CD14-positive monocyte (primary cell): ENCODE measurements around the gene HSPB9. TPM values are rescaled to one million over a fixed set of nuclear protein-coding genes. Genes with fewer than 3 reads are reported as not detected.

Experiments
- DNase-seq, 3 donors: peaks; one replicate each; pipeline ENCODE4 v3.0.0-alpha.2; 2011 to 2022
- H2AFZ ChIP-seq: 2 replicates; pipeline ENCODE4 v1.6.0; 2012; ENCODE audit warnings: mild to moderate bottlenecking, low read depth, low read length, inconsistent platforms; ENCODE audit not compliant: insufficient read depth, poor library complexity, severe bottlenecking
- H3K27ac ChIP-seq, 2 donors: 1 replicate in 1 of 2; 2 replicates in 1 of 2; pipeline ENCODE4 v1.5.1; 2012 to 2013; ENCODE audit warnings: low read length in 2 of 2, control low read depth in 1 of 2, inconsistent platforms in 1 of 2, low read depth in 1 of 2, mild to moderate bottlenecking in 1 of 2
- H3K27me3 ChIP-seq, 2 donors: one replicate each; pipeline versions ENCODE4 v1.6.0 to v1.6.1; 2011 to 2013; ENCODE audit warnings: low read length in 2 of 2; ENCODE audit not compliant: control insufficient read depth in 2 of 2, insufficient read depth in 2 of 2
- H3K36me3 ChIP-seq, 2 donors: replicated peaks in 1 of 2; 1 replicate in 1 of 2; 2 replicates in 1 of 2; pipeline versions ENCODE4 v1.5.1 to v1.6.1; 2012 to 2013; ENCODE audit warnings: low read length in 2 of 2, control low read depth in 1 of 2, inconsistent platforms in 1 of 2, mild to moderate bottlenecking in 1 of 2; ENCODE audit not compliant: insufficient read depth in 2 of 2, control insufficient read depth in 1 of 2
- H3K4me1 ChIP-seq, 2 donors: 1 replicate in 1 of 2; 2 replicates in 1 of 2; pipeline versions ENCODE4 v1.5.1 to v1.6.1; 2012 to 2013; ENCODE audit warnings: low read length in 2 of 2, control low read depth in 1 of 2, inconsistent platforms in 1 of 2, mild to moderate bottlenecking in 1 of 2, moderate library complexity in 1 of 2; ENCODE audit not compliant: insufficient read depth in 2 of 2, control insufficient read depth in 1 of 2
- H3K4me2 ChIP-seq: replicated peaks from 2 replicates; pipeline ENCODE3; 2012; ENCODE audit warnings: low read length, moderate library complexity, mild to moderate bottlenecking; ENCODE audit not compliant: poor library complexity, severe bottlenecking; ENCODE audit errors: extremely low read depth
- H3K4me3 ChIP-seq, 3 experiments: fragments of 200-600 bp in 1 of 3; sonication (generic) in 1 of 3; replicated peaks in 1 of 3; 1 replicate in 2 of 3; 2 replicates in 1 of 3; pipeline ENCODE4 v1.5.1; 2011 to 2013; ENCODE audit warnings: low read length in 3 of 3, mild to moderate bottlenecking in 3 of 3, control low read depth in 2 of 3, low read depth in 2 of 3, inconsistent platforms in 1 of 3, moderate library complexity in 1 of 3
- H3K79me2 ChIP-seq: 2 replicates; pipeline ENCODE4 v1.6.0; 2012; ENCODE audit warnings: mild to moderate bottlenecking, control low read depth, inconsistent platforms, low read length, moderate library complexity; ENCODE audit not compliant: insufficient read depth
- H3K9ac ChIP-seq: 2 replicates; pipeline ENCODE4 v1.6.0; 2017; ENCODE audit warnings: low read length, mild to moderate bottlenecking; ENCODE audit not compliant: insufficient read depth, poor library complexity, severe bottlenecking
- H3K9me3 ChIP-seq, 2 donors: replicated peaks in 1 of 2; 1 replicate in 1 of 2; 2 replicates in 1 of 2; pipeline versions ENCODE4 v1.5.1 to v1.6.1; 2012 to 2013; ENCODE audit warnings: low read length in 2 of 2, control low read depth in 1 of 2; ENCODE audit not compliant: control insufficient read depth in 1 of 2, insufficient read depth in 1 of 2
- H4K20me1 ChIP-seq: 2 replicates; pipeline ENCODE4 v1.6.0; 2012; ENCODE audit warnings: mild to moderate bottlenecking, low read length, control low read depth, moderate library complexity; ENCODE audit not compliant: insufficient read depth
- H3K27ac Mint-ChIP-seq, 7 donors: one replicate each; pipeline ENCODE4 v1.8.0; 2020; ENCODE audit warnings: mild to moderate bottlenecking in 7 of 7, mixed read lengths in 7 of 7, moderate library complexity in 6 of 7, inconsistent platforms in 2 of 7
- H3K27me3 Mint-ChIP-seq, 3 donors: one replicate each; pipeline ENCODE4 v1.8.0; 2021 to 2022; ENCODE audit warnings: low read depth in 3 of 3, mild to moderate bottlenecking in 3 of 3, mixed read lengths in 3 of 3, moderate library complexity in 3 of 3, inconsistent platforms in 1 of 3
- H3K36me3 Mint-ChIP-seq, 2 donors: one replicate each; pipeline ENCODE4 v1.8.0; 2020; ENCODE audit warnings: mixed read lengths in 2 of 2, inconsistent platforms in 1 of 2, mild to moderate bottlenecking in 1 of 2
- H3K4me1 Mint-ChIP-seq: one replicate; pipeline ENCODE4 v1.8.0; 2020; ENCODE audit warnings: mild to moderate bottlenecking, mixed read lengths
- H3K4me3 Mint-ChIP-seq, 2 donors: one replicate each; pipeline ENCODE4 v1.8.0; 2020; ENCODE audit warnings: mild to moderate bottlenecking in 2 of 2, mixed read lengths in 2 of 2, moderate library complexity in 1 of 2
- H3K9me3 Mint-ChIP-seq, 7 donors: one replicate each; pipeline ENCODE4 v1.8.0; 2020 to 2022; ENCODE audit warnings: mixed read lengths in 7 of 7, mild to moderate bottlenecking in 6 of 7, moderate library complexity in 6 of 7, inconsistent platforms in 2 of 7
- CTCF ChIP-seq: fragments of 200-600 bp; IDR thresholded peaks from one replicate; pipeline ENCODE4 v1.8.0; 2022; ENCODE audit warnings: antibody characterized with exemption, mild to moderate bottlenecking
- WGBS: methylation state at CpG from one replicate; pipeline ENCODE4 v1.1.5; 2013; ENCODE audit warnings: missing lambda C conversion rate; ENCODE audit not compliant: insufficient coverage; 5-methylcytosine and 5-hydroxymethylcytosine counted together
- intact Hi-C, 2 donors: fragments of 100-400 bp; cut with micrococcal nuclease; formaldehyde crosslinking; loops; one replicate each; pipeline versions ENCODE4 v1.15.0 to v1.15.1; 2023
- polyA plus RNA-seq, 3 donors: library from polyadenylated mRNA; depleted of rRNA in 1 of 3; unstranded in 2 of 3; stranded (reverse) in 1 of 3; fragments of 300-500 nt in 2 of 3; fragments of >200 nt in 1 of 3; fragmentation: Illumina TruSeq in 2 of 3; gene quantifications; 1 replicate in 2 of 3; 2 replicates in 1 of 3; pipeline ENCODE4 v1.2.3, GENCODE V29; 2012 to 2021

Gene HSPB9
- polyA plus RNA-seq, 3 donors = 0.04 TPM; not detected in 2

DNA sequence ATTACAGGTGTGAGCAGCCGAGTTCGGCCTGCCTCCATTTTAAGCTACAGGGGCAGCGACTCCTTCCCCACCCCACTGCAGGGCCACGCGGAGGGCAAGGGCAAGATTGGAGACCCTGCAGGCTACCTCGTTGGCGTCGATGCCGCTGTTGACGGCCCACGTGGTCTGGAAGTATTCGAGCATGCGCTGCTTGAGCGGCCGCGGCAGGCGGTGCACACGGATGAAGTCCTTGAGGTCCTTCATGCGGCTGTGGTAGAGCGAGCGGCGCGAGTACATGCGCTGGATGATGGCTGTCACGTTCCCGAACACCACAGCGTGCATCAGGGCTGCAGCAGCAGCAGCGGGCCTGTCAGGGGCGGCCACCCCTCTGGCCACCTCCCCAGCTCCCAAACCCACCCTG lies 46.7 kb downstream of the HSPB9 start:
- Histone ChIP-seq H3K79me2 (no peaks in the 10 kb centered on the region), H3K9ac (no peak overlapping the region), H3K27ac (no peak overlapping the region), H2AFZ (no peak overlapping the region), H3K4me1 (peaks cover 16 to 19% of the 10 kb centered on the region in 2 donors), H3K4me2 (no peak overlapping the region), H3K9me3 (no peaks in the 10 kb centered on the region), H3K36me3 (no peaks in the 10 kb centered on the region), H3K4me3 (no peak overlapping the region), H4K20me1 (no peaks in the 10 kb centered on the region), H3K27me3 (no peaks in the 10 kb centered on the region)
- Mint-ChIP-seq H3K9me3 (no peaks in the 10 kb centered on the region), H3K27me3 (peaks cover 4 to 8% (median 5%) of the 10 kb centered on the region in 3 donors), H3K27ac (no peak overlapping the region), H3K4me1 (peaks cover 16% of the 10 kb centered on the region), H3K4me3 (no peak overlapping the region), H3K36me3 (no peaks in the 10 kb centered on the region)
- TF ChIP-seq CTCF = no peak
- intact Hi-C loops = no loop called here
- WGBS = 97% methylated on average over 27 of the region's 29 CpGs
- no peak for DNase-seq

- Histone ChIP-seq H3K79me2 (no peaks in the 10 kb centered on the region), H3K36me3 (no peaks in the 10 kb centered on the region), H3K9me3 (no peaks in the 10 kb centered on the region), H3K27me3 (no peaks in the 10 kb centered on the region), H3K4me3 (no peak overlapping the region), H2AFZ (no peak overlapping the region), H3K27ac (no peak overlapping the region), H3K4me1 (peaks cover 14 to 15% of the 10 kb centered on the region in 2 donors), H3K4me2 (no peak overlapping the region), H4K20me1 (no peaks in the 10 kb centered on the region), H3K9ac (no peak overlapping the region)
- peaks cover 14% of the 10 kb centered on the region for H3K4me1 Mint-ChIP-seq
- DNase-seq = no peak
- H3K36me3 Mint-ChIP-seq = no peaks in the 10 kb centered on the region
- H3K27ac Mint-ChIP-seq = no peak overlapping the region
- WGBS = 93% methylated on average over 11 of the region's 11 CpGs
- intact Hi-C loops = no loop called here
- peaks cover 6 to 11% (median 11%) of the 10 kb centered on the region in 3 donors for H3K27me3 Mint-ChIP-seq
- no peak overlapping the region for H3K4me3 Mint-ChIP-seq
- TF ChIP-seq CTCF = no peak
- no peaks in the 10 kb centered on the region for H3K9me3 Mint-ChIP-seq
Observed at GRCh38 chr17:42171831-42172230, 49.2 kb downstream of the HSPB9 start.

Other genes with a start within 250 kb of the HSPB9 start
- 10 to 100 TPM; 41.0 to 48.3 (median 45.1) TPM for gene ACLY, start 203.9 kb upstream of the HSPB9 start, polyA plus RNA-seq
- gene ODAD4, start 192.2 kb upstream of the HSPB9 start, polyA plus RNA-seq = under 1 TPM; 0.04 to 0.28 (median 0.23) TPM
- gene CNP, start 156.0 kb upstream of the HSPB9 start, polyA plus RNA-seq = 10 to 100 TPM; 19.0 to 50.2 (median 47.0) TPM
- 10 to 100 TPM; 29.1 to 79.7 (median 59.6) TPM for gene DNAJC7, start 105.4 kb upstream of the HSPB9 start, polyA plus RNA-seq
- gene NKIRAS2, start 102.7 kb upstream of the HSPB9 start, polyA plus RNA-seq = 10 to 100 TPM; 51.1 to 77.1 (median 69.9) TPM
- gene C17orf113, start 72.2 kb upstream of the HSPB9 start, polyA plus RNA-seq = under 1 TPM; 0.20 to 0.52 (median 0.28) TPM
- under 1 TPM in 2 of 3 donors, not detected in 1; 0.09 to 0.55 TPM for gene ZNF385C, start 24.3 kb upstream of the HSPB9 start, polyA plus RNA-seq
- gene DHX58, start 10.1 kb upstream of the HSPB9 start, polyA plus RNA-seq = 10 to 100 TPM; 13.2 to 46.7 (median 16.0) TPM
- gene KAT2A, start 1.4 kb upstream of the HSPB9 start, polyA plus RNA-seq = 10 to 100 TPM in 1 of 3 donors, 1 to 10 TPM in 2; 1.9 to 68.7 (median 2.0) TPM
- 100 to 1,000 TPM; 165 to 204 (median 171) TPM for gene RAB5C, start 32.2 kb downstream of the HSPB9 start, polyA plus RNA-seq
- gene KCNH4, start 58.3 kb downstream of the HSPB9 start, polyA plus RNA-seq = under 1 TPM in 1 of 3 donors, not detected in 2; 0.05 TPM
- gene HCRT, start 62.6 kb downstream of the HSPB9 start, polyA plus RNA-seq = not detected
- 10 to 100 TPM; 20.0 to 31.6 (median 20.6) TPM for gene GHDC, start 71.7 kb downstream of the HSPB9 start, polyA plus RNA-seq
- 100 to 1,000 TPM in 1 of 3 donors, 10 to 100 TPM in 2; 28.5 to 103 (median 47.9) TPM for gene STAT5B, start 153.6 kb downstream of the HSPB9 start, polyA plus RNA-seq
- 10 to 100 TPM; 30.5 to 91.1 (median 49.8) TPM for gene STAT5A, start 165.7 kb downstream of the HSPB9 start, polyA plus RNA-seq